Pericardium fibroblast (primary cell): ENCODE measurements around the gene PRXL2C. TPM values are rescaled to one million over a fixed set of nuclear protein-coding genes. Genes with fewer than 3 reads are reported as not detected.

Source experiments
- total RNA-seq: library from RNA; depleted of rRNA; stranded (reverse); fragments of >200 nt; gene quantifications from 2 replicates; pipeline ENCODE4 v1.2.3, GENCODE V29; 2015

PRXL2C gene, protein sequence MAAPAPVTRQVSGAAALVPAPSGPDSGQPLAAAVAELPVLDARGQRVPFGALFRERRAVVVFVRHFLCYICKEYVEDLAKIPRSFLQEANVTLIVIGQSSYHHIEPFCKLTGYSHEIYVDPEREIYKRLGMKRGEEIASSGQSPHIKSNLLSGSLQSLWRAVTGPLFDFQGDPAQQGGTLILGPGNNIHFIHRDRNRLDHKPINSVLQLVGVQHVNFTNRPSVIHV
- total RNA-seq = 9.0 and 20.1 TPM in 2 replicates

DNA sequence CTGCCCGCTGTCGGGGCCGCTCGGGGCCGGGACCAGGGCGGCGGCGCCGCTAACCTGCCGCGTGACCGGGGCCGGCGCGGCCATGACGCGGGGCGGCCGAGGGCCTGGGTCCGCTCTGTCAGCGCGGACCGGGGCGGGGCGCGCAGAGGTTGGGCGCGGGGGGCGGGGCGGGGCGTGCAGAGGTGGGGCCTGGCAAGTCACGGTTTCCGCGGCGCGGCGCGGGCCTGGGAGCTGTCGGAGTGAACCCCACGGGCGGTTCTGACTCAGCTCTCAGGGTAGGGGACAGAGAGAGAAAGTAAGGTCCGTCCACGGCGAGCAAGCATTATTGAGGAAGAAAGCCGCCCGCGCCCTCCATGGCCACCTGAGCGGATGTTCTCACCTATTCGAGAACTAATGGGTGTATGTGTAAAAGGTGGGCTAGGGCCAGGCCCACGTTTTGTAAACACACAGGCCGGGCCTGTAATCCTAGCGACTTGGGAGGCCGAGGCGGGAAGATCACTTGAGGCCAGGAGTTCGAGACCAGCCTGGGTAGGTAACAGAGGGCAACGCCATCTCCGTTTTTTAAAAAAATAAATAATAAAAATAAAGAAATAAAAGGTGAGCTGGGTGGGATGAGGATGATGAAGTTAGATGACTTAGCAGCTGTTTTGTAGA is at the start of gene PRXL2C:
Gene PRXL2C (minus strand): TSS at position 120 of the 654 bp plus-strand sequence. CDS start 36 bp downstream, at position 84.

DNA sequence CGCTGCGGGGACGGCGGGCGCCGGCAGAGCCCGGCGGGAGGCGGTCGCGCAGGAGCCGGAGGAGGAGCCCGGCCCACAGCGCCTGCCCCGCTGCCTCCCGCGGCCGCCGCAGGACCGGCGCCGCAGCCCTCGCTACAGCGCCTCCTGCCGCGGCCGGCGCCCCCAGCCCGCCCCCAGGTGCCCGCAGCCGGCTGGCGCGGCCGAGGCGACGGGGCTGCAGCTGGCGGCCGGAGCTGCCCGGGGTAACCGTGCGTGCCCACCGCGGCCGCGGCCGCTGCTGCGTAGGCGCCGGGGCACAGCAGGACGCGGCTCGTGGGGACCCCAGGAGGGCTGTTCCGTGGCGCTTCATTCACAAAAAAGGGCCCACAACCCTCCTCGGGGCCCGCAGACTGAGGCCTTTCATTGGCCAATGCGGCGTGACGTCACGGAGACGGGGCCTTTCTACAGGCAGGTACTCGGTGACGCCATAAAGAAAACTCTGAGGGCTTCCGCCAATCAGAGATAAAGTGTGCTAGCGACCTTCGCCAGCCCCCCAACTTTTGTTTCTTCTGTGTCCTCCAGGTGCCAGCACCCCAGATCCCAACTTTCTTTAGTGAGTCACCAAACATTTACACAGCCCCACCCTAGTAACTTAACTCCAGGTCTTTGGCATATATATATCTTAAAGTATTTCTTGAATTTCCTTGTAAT is 35.5 kb downstream of the PRXL2C start, which contains the start of gene CDC14B:
Gene CDC14B (minus strand): TSS at position 353 of the 690 bp plus-strand sequence. CDS start 465 bp downstream, outside the sequence.

Other genes starting within 250 kb of the PRXL2C start
- gene ZNF367, start 236.9 kb downstream of the PRXL2C start, total RNA-seq = 0.12 and 0.34 TPM in 2 replicates
- 13.0 and 16.1 TPM in 2 replicates for gene HABP4, start 205.1 kb downstream of the PRXL2C start, total RNA-seq
- 10.0 and 11.0 TPM in 2 replicates for gene CDC14B, start 35.5 kb downstream of the PRXL2C start, total RNA-seq
- gene ZNF510, start 122.8 kb upstream of the PRXL2C start, total RNA-seq = 7.9 and 9.1 TPM in 2 replicates
- 0.94 and 6.5 TPM in 2 replicates for gene ZNF782, start 199.2 kb upstream of the PRXL2C start, total RNA-seq